HL-60/S4 (cell line): ENCODE results near the gene BORCS6.

Experiments used
- in situ Hi-C: fragments of 300-500 bp; cut with MboI; formaldehyde crosslinking; loops from 2 replicates; pipeline ENCODE4 v1.14.3; 2022; ENCODE audit warnings: low sequenced_read_pairs

BORCS6 gene

GRCh38 chr17:8143581-8144400 lies 46.2 kb downstream of the BORCS6 start:
- in situ Hi-C loops: no loop called here

DNA sequence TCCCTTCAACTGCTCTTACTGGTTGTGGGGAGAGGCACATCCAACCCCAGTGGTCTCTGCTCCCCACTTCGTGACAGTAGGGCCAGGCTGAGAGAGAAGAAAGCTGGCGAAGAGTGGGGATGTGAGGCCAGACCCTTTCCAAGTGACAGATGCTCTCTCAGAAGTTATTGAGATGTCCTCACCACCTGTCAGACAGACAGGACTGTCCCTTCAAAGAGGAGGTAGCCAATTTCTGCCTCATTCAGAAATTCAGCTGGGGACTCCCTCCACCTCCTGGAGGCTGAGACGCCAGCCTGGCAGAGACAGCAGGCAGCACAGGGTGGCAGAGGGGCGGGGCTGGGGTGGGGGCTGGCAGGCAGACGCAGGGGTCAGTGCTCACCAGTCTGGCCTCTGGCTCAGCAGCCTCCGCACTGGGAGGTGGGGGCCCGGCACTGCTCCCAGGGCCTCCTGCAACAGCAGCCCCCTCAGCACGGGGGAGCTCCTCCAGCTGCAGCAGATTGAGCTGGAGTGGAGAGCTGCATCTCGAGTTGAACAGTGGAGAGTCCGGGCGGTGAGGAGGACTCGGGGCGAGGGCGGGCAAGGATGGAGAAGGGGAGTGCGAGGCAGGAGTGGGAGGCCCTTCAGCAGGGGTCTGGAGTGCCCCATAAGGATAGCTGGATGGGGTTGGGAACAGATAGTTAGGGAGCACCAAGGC lies 46.9 kb downstream of the BORCS6 start:
- in situ Hi-C loops: no loop called here

DNA sequence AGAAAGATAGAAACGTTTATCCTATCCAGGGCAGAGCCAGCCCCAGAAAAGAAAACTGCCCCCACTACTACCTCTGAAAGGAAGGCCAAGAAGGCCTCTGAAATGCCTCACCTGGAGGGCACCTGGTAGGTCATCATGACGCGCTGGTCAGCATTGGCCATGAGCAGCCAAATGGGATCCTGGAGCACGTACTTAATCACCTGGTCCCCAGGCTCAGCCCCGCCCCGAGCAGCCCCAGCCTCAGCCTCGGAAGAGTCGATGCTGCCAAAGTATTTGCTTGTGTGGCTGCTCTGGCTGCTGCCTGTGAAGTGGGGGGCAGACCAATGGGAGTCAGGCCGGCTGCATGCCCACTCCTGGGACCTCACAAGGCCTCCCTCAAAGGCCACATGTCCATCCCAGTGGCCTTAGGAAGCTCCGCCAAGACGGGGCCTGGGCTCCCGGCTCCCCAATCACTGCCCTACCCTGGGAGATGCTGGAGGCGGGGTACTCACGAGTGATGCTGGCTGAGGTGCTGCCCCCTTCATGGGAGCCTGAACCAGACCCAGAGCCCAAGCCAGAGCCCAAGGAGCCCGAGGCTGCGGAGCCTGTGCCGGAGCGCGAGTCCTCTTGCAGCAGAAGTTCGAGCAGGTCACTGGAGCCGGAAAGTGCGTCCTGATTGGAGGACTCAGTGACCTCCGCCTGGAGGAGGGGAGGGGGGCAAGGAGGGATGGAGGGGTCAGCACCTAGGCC lies 47.7 kb downstream of the BORCS6 start:
- in situ Hi-C loops: no loop called here

- in situ Hi-C loops: no loop called here
These were observed 48.2 kb downstream of the BORCS6 start for GRCh38 chr17:8141741-8142140.

DNA sequence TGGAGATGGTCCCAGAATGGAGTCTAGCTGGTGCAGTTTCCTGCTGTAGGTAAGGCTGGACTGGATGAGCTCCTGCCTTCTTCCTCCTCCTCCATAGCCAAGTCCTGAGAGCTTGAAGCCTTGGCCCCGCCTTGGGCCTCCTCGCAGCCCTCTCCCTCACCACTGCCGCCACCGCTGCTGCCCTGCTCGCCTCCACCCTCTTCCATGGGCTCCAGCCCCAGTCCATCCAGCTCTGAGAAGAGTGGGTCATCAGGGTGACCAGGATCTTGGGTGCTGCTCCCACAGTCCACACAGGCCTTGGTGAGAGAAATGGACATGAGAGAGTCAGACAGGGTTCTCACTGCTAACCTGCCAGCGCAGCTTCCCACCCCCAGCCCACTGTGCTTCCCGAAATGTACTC lies 48.9 kb downstream of the BORCS6 start:
- in situ Hi-C loops: no loop called here

GRCh38 chr17:8140065-8141029 lies 49.6 kb downstream of the BORCS6 start:
- in situ Hi-C loops: no loop called here

GRCh38 chr17:8138672-8139371 lies 51.2 kb downstream of the BORCS6 start:
- in situ Hi-C loops: no loop called here

GRCh38 chr17:8138374-8138671 lies 51.7 kb downstream of the BORCS6 start:
- in situ Hi-C loops: no loop called here
